Endodermal cell (in vitro differentiated cells): ENCODE results near the gene APOBEC3A. TPM values are rescaled to one million over a fixed set of nuclear protein-coding genes. Genes with fewer than 3 reads are reported as not detected.
"Not testable (repeated sequence)": the region's sequence is repeated elsewhere in the genome, so short reads cannot be mapped to it uniquely, and the experiment has no call there.

Experiments
- DNase-seq: peaks from one replicate; pipeline ENCODE4 v3.0.0-alpha.2; 2017
- H3K27ac ChIP-seq: 2 replicates; pipeline ENCODE4 v1.5.1; 2013; ENCODE audit warnings: mild to moderate bottlenecking, low read depth, low read length, moderate library complexity
- H3K27me3 ChIP-seq: 2 replicates; pipeline ENCODE4 v1.6.1; 2013; ENCODE audit warnings: mild to moderate bottlenecking, low read length, moderate library complexity; ENCODE audit not compliant: insufficient read depth, control insufficient read depth, poor library complexity, severe bottlenecking
- H3K36me3 ChIP-seq: 2 replicates; pipeline ENCODE4 v1.7.0; 2013; ENCODE audit warnings: mild to moderate bottlenecking, low read length, moderate library complexity; ENCODE audit not compliant: control insufficient read depth, insufficient read depth
- H3K4me1 ChIP-seq: one replicate; pipeline ENCODE4 v1.7.0; 2013; ENCODE audit warnings: low read length; ENCODE audit not compliant: control insufficient read depth, insufficient read depth
- H3K4me3 ChIP-seq: 2 replicates; pipeline ENCODE4 v1.5.1; 2013; ENCODE audit warnings: mild to moderate bottlenecking, low read length, moderate library complexity
- H3K9ac ChIP-seq: 2 replicates; pipeline ENCODE4 v1.6.1; 2013; ENCODE audit warnings: mild to moderate bottlenecking, low read length, moderate library complexity; ENCODE audit not compliant: poor library complexity, severe bottlenecking; ENCODE audit errors: extremely low read depth
- H3K9me3 ChIP-seq: 2 replicates; pipeline ENCODE4 v1.6.1; 2013; ENCODE audit warnings: mild to moderate bottlenecking, low read length, moderate library complexity; ENCODE audit not compliant: control insufficient read depth
- H3K27ac Mint-ChIP-seq: 2 replicates; pipeline ENCODE4 v1.8.0; 2020; ENCODE audit warnings: mixed read lengths
- H3K27me3 Mint-ChIP-seq: 2 replicates; pipeline ENCODE4 v1.8.0; 2021; ENCODE audit warnings: mild to moderate bottlenecking, mixed read lengths; ENCODE audit not compliant: insufficient read depth
- H3K36me3 Mint-ChIP-seq: 2 replicates; pipeline ENCODE4 v1.8.0; 2020; ENCODE audit warnings: low read depth, mixed read lengths
- H3K4me1 Mint-ChIP-seq: 2 replicates; pipeline ENCODE4 v1.8.0; 2020; ENCODE audit warnings: mixed read lengths
- H3K4me3 Mint-ChIP-seq: 2 replicates; pipeline ENCODE4 v1.8.0; 2020; ENCODE audit warnings: mild to moderate bottlenecking, moderate library complexity, mixed read lengths
- H3K9me3 Mint-ChIP-seq: 2 replicates; pipeline ENCODE4 v1.8.0; 2020; ENCODE audit warnings: mild to moderate bottlenecking, mixed read lengths
- WGBS, 2 experiments: methylation state at CpG; one replicate each; pipeline versions ENCODE4 v1.1.5 to v1.1.7; 2013; ENCODE audit warnings: missing lambda C conversion rate in 2 of 2, mixed read lengths in 1 of 2; ENCODE audit not compliant: insufficient coverage in 1 of 2, insufficient read length in 1 of 2; 5-methylcytosine and 5-hydroxymethylcytosine counted together
- total RNA-seq, 2 donors: library from RNA; stranded (reverse); fragmentation: NEBNext Ultra II Directional in 1 of 2; extraction: Animal tissue kit (Norgen Biotek cat#: 25700) in 1 of 2; gene quantifications; 2 replicates in 1 of 2; 3 replicates in 1 of 2; pipeline ENCODE4 v1.2.1, GENCODE V29; 2021
- TF ChIP-seq, protein P1 (sequence below): fragments of 200-600 bp; sonication (generic); conservative IDR thresholded peaks from 2 replicates; pipeline ENCODE4 v1.5.0; 2021; ENCODE audit warnings: antibody characterized with exemption, mild to moderate bottlenecking

Gene APOBEC3A
- total RNA-seq, 2 donors from 2014 or later = not detected

- H3K36me3 ChIP-seq, H3K27me3 ChIP-seq, H3K9me3 ChIP-seq, H3K4me3 Mint-ChIP-seq, H3K36me3 Mint-ChIP-seq, H3K27me3 Mint-ChIP-seq, H3K9me3 Mint-ChIP-seq, H3K4me1 Mint-ChIP-seq, H3K9ac ChIP-seq, H3K4me1 ChIP-seq, H3K4me3 ChIP-seq, H3K27ac Mint-ChIP-seq, H3K27ac ChIP-seq: not testable (repeated sequence)
- peak; percentile 76 for DNase-seq
- 62 to 76% methylated on average over 2 to 11 of the region's 11 CpGs for WGBS, 2 experiments
Observed at GRCh38 chr22:38963291-38963738, 5.9 kb downstream of the APOBEC3A start.

DNA sequence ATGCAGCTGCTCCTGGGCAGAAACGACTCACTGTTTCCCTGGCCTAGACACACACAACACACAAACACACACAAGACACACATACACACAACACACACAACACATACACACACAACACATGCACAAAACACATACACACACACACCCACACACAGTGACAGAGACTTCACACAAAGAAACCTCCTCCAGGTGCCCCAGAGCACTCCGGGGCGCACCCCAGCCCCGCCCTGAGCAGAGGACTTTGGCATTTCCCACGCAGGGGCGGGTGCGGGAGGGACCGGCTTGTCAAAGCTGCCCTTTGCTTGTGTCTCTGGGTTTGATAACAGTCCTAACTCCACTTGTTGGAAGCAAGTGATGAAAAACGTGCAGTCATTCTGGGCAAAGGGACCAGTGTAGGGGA, 6.5 kb downstream of the APOBEC3A start:
- Histone ChIP-seq H3K4me1 (peaks cover 6% of the 10 kb centered on the region), H3K27me3 (peaks cover 1% of the 10 kb centered on the region), H3K4me3 (no peak overlapping the region), H3K9me3 (no peaks in the 10 kb centered on the region), H3K9ac (no peak overlapping the region), H3K36me3 (no peaks in the 10 kb centered on the region), H3K27ac (no peak overlapping the region)
- TF ChIP-seq, protein P1, sequence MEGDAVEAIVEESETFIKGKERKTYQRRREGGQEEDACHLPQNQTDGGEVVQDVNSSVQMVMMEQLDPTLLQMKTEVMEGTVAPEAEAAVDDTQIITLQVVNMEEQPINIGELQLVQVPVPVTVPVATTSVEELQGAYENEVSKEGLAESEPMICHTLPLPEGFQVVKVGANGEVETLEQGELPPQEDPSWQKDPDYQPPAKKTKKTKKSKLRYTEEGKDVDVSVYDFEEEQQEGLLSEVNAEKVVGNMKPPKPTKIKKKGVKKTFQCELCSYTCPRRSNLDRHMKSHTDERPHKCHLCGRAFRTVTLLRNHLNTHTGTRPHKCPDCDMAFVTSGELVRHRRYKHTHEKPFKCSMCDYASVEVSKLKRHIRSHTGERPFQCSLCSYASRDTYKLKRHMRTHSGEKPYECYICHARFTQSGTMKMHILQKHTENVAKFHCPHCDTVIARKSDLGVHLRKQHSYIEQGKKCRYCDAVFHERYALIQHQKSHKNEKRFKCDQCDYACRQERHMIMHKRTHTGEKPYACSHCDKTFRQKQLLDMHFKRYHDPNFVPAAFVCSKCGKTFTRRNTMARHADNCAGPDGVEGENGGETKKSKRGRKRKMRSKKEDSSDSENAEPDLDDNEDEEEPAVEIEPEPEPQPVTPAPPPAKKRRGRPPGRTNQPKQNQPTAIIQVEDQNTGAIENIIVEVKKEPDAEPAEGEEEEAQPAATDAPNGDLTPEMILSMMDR = no peak
- H3K4me3 Mint-ChIP-seq = no peak overlapping the region
- peaks cover 5% of the 10 kb centered on the region for H3K4me1 Mint-ChIP-seq
- no peaks in the 10 kb centered on the region for H3K9me3 Mint-ChIP-seq
- no peak overlapping the region for H3K27ac Mint-ChIP-seq
- no peaks in the 10 kb centered on the region for H3K36me3 Mint-ChIP-seq
- H3K27me3 Mint-ChIP-seq = peaks cover 5% of the 10 kb centered on the region
- 89 to 90% methylated on average over 9 of the region's 9 CpGs for WGBS, 2 experiments
- no peak for DNase-seq

DNA sequence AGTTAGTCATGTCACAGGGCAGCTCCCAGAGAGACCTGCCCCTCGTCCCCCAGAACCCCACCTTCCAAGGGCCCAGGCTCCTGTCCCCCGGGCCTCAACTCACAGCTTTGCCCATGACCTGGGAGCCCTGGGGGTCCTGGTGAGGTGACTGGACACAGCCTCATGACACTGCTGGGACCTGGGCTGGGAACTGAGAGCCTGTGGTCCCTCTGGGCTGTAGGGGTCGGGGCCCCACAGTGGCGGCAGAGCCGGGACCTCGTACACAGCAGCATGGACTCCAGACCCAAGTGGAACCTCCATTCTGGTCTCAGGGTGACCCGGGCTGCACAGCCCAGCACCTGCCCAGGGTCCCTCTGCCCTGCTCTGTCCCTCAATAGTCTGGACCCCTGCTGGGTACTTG, 6.9 kb downstream of the APOBEC3A start:
- Mint-ChIP-seq H3K4me1 (peaks cover 5% of the 10 kb centered on the region), H3K9me3 (no peaks in the 10 kb centered on the region), H3K27ac (no peak overlapping the region), H3K4me3 (no peak overlapping the region), H3K27me3 (peaks cover 5% of the 10 kb centered on the region), H3K36me3 (no peaks in the 10 kb centered on the region)
- Histone ChIP-seq H3K9me3 (no peaks in the 10 kb centered on the region), H3K27ac (no peak overlapping the region), H3K4me1 (peaks cover 6% of the 10 kb centered on the region), H3K4me3 (no peak overlapping the region), H3K36me3 (no peaks in the 10 kb centered on the region), H3K27me3 (no peaks in the 10 kb centered on the region), H3K9ac (no peak overlapping the region)
- TF ChIP-seq, protein P1 = no peak
- no peak for DNase-seq
- WGBS, 2 experiments = 80 to 92% methylated on average over 1 to 7 of the region's 7 CpGs

GRCh38 chr22:38964989-38965388, 7.6 kb downstream of the APOBEC3A start:
- Histone ChIP-seq H3K27me3 (no peaks in the 10 kb centered on the region), H3K27ac (no peak overlapping the region), H3K4me3 (no peak overlapping the region), H3K9ac (no peak overlapping the region), H3K4me1 (peaks cover 6% of the 10 kb centered on the region), H3K36me3 (no peaks in the 10 kb centered on the region), H3K9me3 (no peaks in the 10 kb centered on the region)
- WGBS, 2 experiments = 78 to 85% methylated on average over 3 to 4 of the region's 4 CpGs
- Mint-ChIP-seq H3K4me1 (peaks cover 5% of the 10 kb centered on the region), H3K27ac (no peak overlapping the region), H3K36me3 (no peaks in the 10 kb centered on the region), H3K4me3 (no peak overlapping the region), H3K9me3 (no peaks in the 10 kb centered on the region), H3K27me3 (peaks cover 5% of the 10 kb centered on the region)
- TF ChIP-seq, protein P1 = no peak
- DNase-seq = no peak
